ENCODE results near the gene RPE.

Gene RPE

GRCh38 chr2:210002158-210003157 lies at the start of gene RPE:
RPE (plus strand) TSS chr2:210002638; CDS start chr2:210002662, 24 bp downstream.
- peak; percentile 95 to 97 (median 96) for DNase-seq

DNA sequence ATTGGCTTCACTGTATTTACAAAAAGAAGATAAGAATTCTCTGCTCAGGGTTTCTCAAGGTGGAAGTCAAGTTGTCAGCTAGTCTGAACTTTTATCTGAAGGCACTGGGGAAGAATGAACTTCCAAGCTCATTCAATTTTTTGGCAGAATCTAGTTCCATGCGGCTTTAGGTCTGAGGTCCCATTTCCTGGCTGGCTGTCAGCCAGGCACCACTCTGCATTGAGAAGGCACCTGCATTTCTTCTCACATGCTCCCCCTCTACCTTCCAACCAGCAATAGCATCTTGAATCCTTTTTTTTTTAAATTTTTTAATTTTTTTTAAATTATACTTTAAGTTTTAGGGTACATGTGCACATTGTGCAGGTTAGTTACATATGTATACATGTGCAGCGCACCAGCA lies 46.2 kb upstream of the RPE start:
- DNase-seq = no peak

DNA sequence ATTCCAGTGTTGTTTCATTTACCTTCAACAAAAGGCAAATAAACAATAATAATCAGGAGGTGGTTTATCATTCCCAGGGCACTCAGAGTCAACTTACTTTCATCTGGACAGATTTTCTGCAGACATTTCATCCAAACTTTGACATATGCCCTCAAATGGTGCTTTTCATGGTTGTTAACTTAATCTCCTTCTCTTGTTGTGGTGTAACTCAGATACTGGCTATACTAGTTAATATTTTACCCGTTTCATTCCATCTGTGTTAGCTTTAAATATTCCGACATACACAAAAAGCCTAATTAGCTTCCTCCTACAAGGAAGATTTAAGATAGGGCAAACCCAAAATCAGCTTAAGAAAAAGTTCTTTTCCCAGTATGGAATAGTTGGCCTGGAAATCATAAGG lies 44.4 kb upstream of the RPE start:
- DNase-seq = no peak

DNA sequence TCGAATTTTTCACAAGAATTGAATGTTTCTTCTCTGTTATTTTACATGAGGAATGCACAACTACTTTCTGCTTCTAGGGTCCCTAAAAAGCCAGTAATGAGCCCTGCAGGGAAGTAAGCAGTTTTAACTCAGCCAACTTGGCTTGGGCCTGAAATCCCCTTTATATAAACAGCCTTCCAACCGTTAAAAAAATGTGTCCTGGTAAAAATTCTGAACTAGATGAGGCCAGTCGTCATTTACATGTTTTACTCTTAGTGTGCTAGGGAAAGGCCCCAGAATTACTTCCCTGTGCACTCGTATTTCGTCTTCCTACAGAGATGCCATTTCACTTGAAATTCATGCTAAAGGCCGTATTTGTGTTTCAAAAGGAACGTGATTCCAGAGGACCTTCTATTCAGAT lies 42.4 kb upstream of the RPE start:
- no peak for DNase-seq

GRCh38 chr2:209960676-209961630 lies 41.5 kb upstream of the RPE start:
- DNase-seq = no peak

- DNase-seq = no peak
These were observed 36.7 kb upstream of the RPE start for GRCh38 chr2:209965723-209966122.

DNA sequence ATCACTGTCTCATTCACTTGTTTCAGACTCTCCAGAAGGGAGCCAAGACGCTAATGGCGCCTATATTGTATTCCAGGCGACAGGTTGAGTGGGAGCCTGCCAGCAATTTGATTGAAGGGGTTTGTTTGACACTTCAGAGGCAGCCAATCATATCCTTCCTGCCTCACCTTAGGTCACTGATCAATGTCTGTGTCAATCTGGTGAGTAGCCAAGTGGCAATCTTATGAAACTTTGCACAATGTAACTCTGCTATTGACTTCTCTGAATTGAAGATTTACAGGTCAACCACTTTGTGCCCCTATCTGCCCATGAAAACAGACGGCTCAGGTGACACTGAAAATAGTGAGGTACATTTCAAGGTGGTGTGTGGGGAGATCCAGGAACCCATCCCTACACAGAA lies 32.7 kb upstream of the RPE start:
- DNase-seq = no peak

GRCh38 chr2:209970271-209970670 lies 32.2 kb upstream of the RPE start:
- no peak for DNase-seq

- no peak for DNase-seq
These were observed 31.7 kb upstream of the RPE start for GRCh38 chr2:209970711-209971110.

DNA sequence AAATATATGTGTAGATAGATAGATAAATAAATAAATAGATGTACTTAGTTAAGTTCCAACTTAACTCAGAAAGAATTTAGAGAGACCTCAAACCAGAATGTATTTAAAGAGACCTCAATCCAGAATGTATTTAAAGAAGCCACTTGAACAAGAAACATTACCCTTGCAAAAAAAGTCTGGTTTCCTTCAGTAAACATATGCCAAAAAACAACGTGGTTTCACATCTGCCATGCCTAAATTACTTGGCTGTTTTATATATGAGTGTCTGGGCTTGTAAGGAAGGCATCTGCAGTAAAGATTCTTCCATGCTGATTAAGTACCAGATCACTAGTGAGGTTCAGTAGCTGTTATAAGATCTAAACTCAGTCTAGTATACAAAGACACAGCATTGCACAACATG lies 29.1 kb upstream of the RPE start:
- no peak for DNase-seq

GRCh38 chr2:209974576-209974975 lies 27.9 kb upstream of the RPE start:
- DNase-seq = no peak

- DNase-seq = no peak
These were observed 25.6 kb upstream of the RPE start for GRCh38 chr2:209976698-209977385.

GRCh38 chr2:209977386-209978239 lies 24.8 kb upstream of the RPE start:
- DNase-seq = no peak

DNA sequence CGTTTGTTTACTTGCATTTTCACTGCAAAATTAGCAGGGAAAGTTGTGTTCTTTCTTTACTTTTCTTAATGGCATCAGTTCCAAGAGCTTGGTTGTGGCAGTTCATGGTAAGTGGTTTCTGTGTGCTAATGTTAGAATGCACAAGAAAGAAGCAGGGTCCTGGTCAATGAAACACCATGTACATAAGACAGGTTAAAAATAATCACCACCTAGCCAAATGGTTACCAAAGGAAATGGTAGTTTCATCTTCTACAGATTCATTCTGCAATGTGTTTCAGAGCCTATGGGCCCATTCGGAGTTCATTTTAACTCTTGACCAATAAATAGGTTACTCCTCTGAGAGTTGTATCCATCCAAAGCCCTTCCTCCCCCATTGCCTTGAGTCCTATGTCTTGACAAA lies 18.1 kb upstream of the RPE start:
- no peak for DNase-seq

- no peak for DNase-seq
These were observed 16.6 kb upstream of the RPE start for GRCh38 chr2:209985874-209986273.

DNA sequence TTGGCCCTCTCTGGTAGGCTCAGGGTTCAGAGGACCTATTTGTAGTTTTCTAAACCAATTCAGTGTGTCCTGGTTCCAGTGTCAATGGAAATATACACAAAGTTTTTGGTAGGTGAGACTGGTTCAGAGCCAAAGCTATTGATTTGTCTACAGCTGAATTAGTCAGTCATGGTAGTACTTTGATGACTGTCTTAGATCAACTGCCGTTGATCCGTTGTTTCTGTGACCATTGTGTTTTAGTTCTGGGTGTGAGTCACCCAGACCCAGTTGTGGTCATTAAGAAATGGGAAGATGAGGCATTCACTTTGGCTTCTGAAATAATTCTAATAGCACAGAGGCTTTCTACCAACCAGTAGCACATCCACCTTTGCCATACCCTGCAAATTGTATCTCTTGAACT lies 16.0 kb upstream of the RPE start:
- no peak for DNase-seq

- no peak for DNase-seq
These were observed 14.4 kb upstream of the RPE start for GRCh38 chr2:209988010-209988409.

- DNase-seq = no peak
These were observed 11.6 kb upstream of the RPE start for GRCh38 chr2:209990838-209991237.

DNA sequence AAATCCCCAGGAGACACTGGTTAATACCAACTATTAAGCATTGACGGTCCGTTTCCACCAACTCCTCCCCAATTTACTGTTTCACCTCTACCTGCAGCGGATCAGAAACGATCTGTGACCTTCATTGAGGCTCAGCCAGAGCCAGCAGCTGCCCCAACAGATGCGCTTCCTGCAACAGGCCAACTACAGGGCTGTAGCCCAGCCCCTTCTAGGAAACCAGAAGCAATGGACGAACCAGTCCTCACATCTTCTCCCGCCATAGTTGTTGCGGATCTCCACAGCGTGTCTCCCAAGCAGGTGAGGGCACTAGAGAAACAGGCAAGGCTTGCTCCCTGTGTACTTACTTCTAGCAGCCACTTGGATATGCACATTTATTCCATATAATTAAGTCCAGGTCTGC lies 8.5 kb upstream of the RPE start:
- no peak for DNase-seq

DNA sequence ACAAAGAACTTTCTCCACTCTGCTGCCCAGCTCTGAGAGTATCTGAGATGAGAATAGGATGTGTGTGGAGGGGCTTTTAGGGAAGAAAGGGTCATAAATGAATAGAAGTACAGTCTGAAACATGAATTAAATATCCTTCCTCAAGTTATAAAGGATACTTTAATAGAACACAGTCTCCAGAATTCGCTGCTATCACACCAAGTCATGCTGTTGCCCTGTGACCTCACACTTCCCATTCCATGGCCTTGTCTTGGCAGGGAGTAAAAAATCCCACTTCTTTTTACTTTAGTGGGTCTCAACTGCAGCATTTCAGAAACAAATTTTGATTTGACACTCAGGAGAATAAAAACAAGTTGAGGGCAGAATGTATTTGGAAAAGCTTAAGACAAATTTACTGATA lies 3.8 kb upstream of the RPE start:
- DNase-seq = no peak

GRCh38 chr2:210000464-210001324 lies 1.7 kb upstream of the RPE start:
- DNase-seq = no peak

Data from activated CD4-positive, CD25-positive, alpha-beta regulatory T cell (primary cell).